Calu3 (cell line): Measurements from ENCODE around the gene SCAF11. TPM values are rescaled to one million over a fixed set of nuclear protein-coding genes. Genes with fewer than 3 reads are reported as not detected.

Experiments used
- BruUV-seq: library from RNA; stranded (reverse); fragments of 400-500 nt; replicated peaks from 2 replicates; lab custom pipeline; 2021; lab: Mats Ljungman, UMichigan
- CTCF ChIA-PET: fragments of 300-600 bp; sonication (Branson Sonifier 250); formaldehyde crosslinking; loops from one replicate; lab custom pipeline; 2022; ENCODE audit warnings: antibody characterized with exemption; lab: Charles Lee
- DNase-seq: peaks from one replicate; pipeline ENCODE4 v3.0.0; 2022
- H3K27ac Mint-ChIP-seq: one replicate; pipeline ENCODE4 v1.8.0; 2022; ENCODE audit warnings: mixed read lengths; ENCODE audit not compliant: unreplicated experiment
- H3K27me3 Mint-ChIP-seq: one replicate; pipeline ENCODE4 v1.8.0; 2022; ENCODE audit warnings: mixed read lengths; ENCODE audit not compliant: unreplicated experiment
- H3K36me3 Mint-ChIP-seq: one replicate; pipeline ENCODE4 v1.8.0; 2022; ENCODE audit warnings: mild to moderate bottlenecking, moderate library complexity, mixed read lengths; ENCODE audit not compliant: insufficient read depth, unreplicated experiment
- H3K4me1 Mint-ChIP-seq: one replicate; pipeline ENCODE4 v1.8.0; 2022; ENCODE audit warnings: mild to moderate bottlenecking, low read depth, mixed read lengths; ENCODE audit not compliant: unreplicated experiment
- H3K4me3 Mint-ChIP-seq: one replicate; pipeline ENCODE4 v1.8.0; 2022; ENCODE audit warnings: mild to moderate bottlenecking, low read depth, moderate library complexity, mixed read lengths; ENCODE audit not compliant: unreplicated experiment
- H3K9me3 Mint-ChIP-seq: one replicate; pipeline ENCODE4 v1.8.0; 2022; ENCODE audit warnings: low read depth, mixed read lengths; ENCODE audit not compliant: unreplicated experiment
- CTCF ChIP-seq: fragments of 200-600 bp; IDR thresholded peaks from one replicate; pipeline ENCODE4 v1.8.0; 2022; ENCODE audit warnings: antibody characterized with exemption; ENCODE audit not compliant: unreplicated experiment
- intact Hi-C: fragments of 100-400 bp; cut with micrococcal nuclease; formaldehyde crosslinking; loops from one replicate; pipeline ENCODE4 v1.10.0; 2022; ENCODE audit not compliant: unreplicated experiment
- total RNA-seq: library from RNA; stranded (reverse); gene quantifications from 2 replicates; pipeline ENCODE4 v1.2.3, GENCODE V29; 2022

The SCAF11 gene
- total RNA-seq, 1 experiment from 2014 or later, result 78.8 TPM

- H3K9me3 Mint-ChIP-seq, result no peaks in the 10 kb centered on the region
- CTCF ChIA-PET, result no interaction called here
- no peak for TF ChIP-seq CTCF
- intact Hi-C loops, result no loop called here
- H3K27ac Mint-ChIP-seq, result no peak overlapping the region
- no peak for DNase-seq
- H3K36me3 Mint-ChIP-seq, result peaks cover 4% of the 10 kb centered on the region
- no TSS peak for BruUV-seq
- H3K4me3 Mint-ChIP-seq, result no peak overlapping the region
- H3K27me3 Mint-ChIP-seq, result no peaks in the 10 kb centered on the region
- H3K4me1 Mint-ChIP-seq, result no peaks in the 10 kb centered on the region
These were observed 55.4 kb downstream of the SCAF11 start for GRCh38 chr12:45934956-45935355.

GRCh38 chr12:45933504-45933903 is 56.9 kb downstream of the SCAF11 start:
- Mint-ChIP-seq H3K4me3 (no peak overlapping the region), H3K36me3 (peaks cover 4% of the 10 kb centered on the region), H3K4me1 (no peaks in the 10 kb centered on the region), H3K9me3 (no peaks in the 10 kb centered on the region), H3K27me3 (no peaks in the 10 kb centered on the region), H3K27ac (no peak overlapping the region)
- intact Hi-C loops, result no loop called here
- CTCF ChIA-PET, result no interaction called here
- BruUV-seq, result no TSS peak
- no peak for DNase-seq
- no peak for TF ChIP-seq CTCF

- intact Hi-C loops, result no loop called here
- BruUV-seq, result no TSS peak
- H3K36me3 Mint-ChIP-seq, result peaks cover 17% of the 10 kb centered on the region
- DNase-seq, result no peak
- H3K9me3 Mint-ChIP-seq, result no peaks in the 10 kb centered on the region
- no peaks in the 10 kb centered on the region for H3K4me1 Mint-ChIP-seq
- H3K4me3 Mint-ChIP-seq, result no peak overlapping the region
- no peak overlapping the region for H3K27ac Mint-ChIP-seq
- H3K27me3 Mint-ChIP-seq, result no peaks in the 10 kb centered on the region
- CTCF ChIA-PET, result interaction anchor here (0.7 kb wide), 1 partner anchor 35 kb away, joined by 3 read pairs; no protein-coding TSS in a partner anchor
- TF ChIP-seq CTCF, result no peak
These were observed 60.0 kb downstream of the SCAF11 start for GRCh38 chr12:45930369-45930768.

GRCh38 chr12:45928309-45928708 is 62.1 kb downstream of the SCAF11 start:
- Mint-ChIP-seq H3K27ac (no peak overlapping the region), H3K4me1 (no peaks in the 10 kb centered on the region), H3K27me3 (no peaks in the 10 kb centered on the region), H3K36me3 (peaks cover 17% of the 10 kb centered on the region), H3K9me3 (no peaks in the 10 kb centered on the region), H3K4me3 (no peak overlapping the region)
- CTCF ChIA-PET, result no interaction called here
- BruUV-seq, result no TSS peak
- intact Hi-C loops, result no loop called here
- DNase-seq, result no peak
- TF ChIP-seq CTCF, result no peak
